ENCODE results near the gene FFAR1.

The FFAR1 gene

GRCh38 chr19:35315883-35316282 is 31.8 kb upstream of the FFAR1 start:
- DNase-seq: no peak

DNA sequence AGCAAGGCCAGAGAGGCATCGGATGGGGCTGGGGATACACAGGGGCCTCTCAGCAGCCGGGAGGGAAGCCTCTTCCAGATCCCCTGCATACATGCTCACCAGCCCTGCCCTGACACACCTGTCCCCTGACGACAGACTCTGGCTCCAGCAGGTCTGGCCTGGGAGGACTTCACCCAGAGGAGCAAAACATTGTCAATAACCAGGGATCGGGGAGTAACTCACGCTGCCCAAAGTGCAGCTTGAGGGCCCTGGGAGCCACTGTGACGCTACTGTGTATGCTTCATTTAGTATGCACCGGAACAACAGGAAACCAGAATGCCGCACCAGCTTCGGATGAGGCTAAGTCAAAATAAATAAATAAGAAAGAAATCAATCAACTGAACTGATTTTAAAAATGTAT is 31.1 kb upstream of the FFAR1 start:
- no peak for DNase-seq

DNA sequence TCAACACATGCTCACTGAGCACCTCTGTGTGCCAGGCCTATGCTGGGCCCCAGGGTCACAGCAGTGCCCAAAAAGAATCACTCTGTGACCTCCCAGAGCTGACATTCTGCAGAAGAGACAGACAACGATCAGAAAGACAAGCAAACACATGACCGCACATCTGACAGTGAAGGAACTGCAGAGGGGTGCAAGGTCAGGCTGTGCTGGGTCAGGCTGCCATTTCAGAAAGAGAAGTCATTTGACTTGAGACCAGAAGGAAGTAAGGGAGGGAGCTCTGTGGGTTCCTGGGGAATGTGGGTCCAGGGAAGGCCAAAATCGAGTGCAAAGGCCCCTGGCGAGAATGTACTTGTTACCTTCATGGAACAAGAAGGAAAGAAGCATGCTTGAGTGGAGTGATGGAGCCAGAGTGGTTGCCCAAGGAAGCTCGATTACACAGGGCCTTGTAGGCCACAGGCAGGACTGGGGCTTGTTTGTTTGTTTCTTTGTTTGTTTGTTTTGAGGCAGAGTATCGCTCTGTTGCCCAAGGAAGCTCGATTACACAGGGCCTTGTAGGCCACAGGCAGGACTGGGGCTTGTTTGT is 30.1 kb upstream of the FFAR1 start:
- no peak for DNase-seq

DNA sequence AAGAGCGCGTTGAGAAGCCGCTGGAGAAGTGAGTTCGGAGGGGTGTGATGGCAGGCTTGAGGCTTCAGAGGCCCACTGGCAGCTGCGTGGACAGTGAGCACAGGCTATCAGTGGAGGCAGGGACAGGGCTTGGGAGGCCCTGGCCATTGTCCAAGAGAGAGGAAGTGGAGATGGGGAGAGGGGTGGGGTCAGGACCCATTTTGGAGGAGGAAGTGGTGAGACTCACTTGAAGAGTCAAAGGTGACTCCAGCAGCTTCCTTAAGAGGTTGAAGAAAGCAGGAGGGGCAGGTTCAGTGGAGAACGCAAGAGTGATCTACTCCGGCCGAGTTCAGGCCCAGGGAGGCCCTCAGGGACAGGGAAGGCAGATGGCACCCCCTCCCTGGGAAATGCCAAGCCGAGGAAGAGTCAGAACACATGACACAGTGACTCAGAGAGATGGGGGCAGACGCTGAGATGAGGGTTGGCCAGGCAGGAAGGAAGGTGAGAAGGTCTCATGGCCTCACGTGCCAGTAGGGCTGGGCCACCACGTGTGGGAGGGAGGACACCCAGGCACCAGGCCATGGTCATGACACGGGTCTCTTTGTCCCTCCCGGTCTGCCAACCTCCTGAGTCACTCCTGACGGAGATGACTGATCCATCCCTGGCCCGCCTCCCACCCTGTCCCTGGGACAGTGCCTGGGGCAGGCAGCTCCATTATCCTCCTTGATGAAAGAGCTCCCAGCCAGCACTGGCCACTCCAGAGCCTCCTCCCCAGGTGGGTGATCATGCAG is 28.8 kb upstream of the FFAR1 start:
- peak; percentile 48 for DNase-seq

DNA sequence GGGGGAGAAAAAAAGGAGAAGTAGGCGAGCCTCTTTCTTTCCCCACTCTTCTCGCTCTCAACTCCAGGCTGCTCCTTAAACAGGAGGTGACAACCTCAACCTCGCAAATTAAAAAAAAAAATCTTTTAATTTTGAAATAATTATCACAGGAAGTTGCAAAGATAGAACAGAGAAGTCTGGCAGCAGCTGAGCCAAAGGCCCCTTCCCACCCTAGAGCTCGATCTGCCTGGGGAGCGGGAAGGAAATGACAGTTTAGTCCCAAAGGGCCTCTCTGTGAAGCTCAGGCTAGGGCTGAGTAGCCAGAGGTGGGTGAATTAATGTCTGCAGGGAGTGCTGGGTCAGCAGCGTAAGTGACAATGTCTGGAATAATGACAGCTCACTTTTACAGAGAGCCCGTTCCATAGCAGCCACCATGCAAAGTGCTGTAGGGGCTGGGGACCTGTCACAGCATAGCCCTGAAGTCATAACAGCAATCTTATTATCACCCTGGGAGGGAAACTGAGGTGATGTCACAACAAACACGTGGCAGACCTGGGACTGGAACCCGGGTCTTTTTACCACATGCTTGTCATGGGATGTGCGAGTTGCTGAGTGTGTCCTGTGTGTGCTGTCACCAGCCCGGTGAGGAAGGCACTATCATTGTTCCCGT is 27.5 kb upstream of the FFAR1 start:
- no peak for DNase-seq

DNA sequence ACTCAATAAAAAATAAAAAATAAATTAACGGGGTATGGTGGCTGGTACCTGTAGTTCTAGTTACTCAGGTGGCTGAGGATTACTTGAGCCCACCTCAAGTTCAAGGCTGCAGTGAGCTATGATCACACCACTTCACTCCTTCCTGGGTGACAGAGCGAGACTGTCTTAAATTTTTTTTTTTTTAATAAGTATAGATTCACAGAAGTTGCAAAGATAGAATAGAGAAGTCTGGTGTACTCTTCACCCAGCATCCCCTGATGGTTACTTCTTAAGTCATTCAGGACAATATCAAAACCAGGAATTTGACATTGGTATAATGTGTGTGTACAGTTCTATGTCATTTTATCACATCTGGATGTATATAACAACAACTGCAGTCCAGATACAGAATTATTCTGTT is 26.4 kb upstream of the FFAR1 start:
- DNase-seq: no peak

DNA sequence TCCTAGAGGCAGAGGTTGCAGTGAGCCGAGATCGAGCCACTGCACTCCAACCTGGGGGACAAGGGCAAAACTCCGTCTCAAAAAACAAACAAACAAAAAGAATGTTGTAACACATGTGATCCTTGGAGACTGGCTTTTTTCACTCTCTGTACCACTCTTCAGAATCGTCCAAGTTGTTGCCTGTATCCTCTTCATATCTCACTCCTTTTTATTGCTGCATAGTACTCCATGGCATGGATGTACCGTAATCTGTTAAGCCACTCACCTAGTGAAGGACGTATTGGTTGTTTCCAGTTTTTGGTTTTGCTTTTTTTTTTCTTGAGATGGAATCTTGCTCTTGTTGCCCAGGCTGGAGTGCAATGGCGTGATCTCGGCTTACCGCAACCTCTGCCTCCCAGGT is 25.7 kb upstream of the FFAR1 start:
- no peak for DNase-seq

GRCh38 chr19:35327642-35328041 is 20.1 kb upstream of the FFAR1 start:
- peak; percentile 49 for DNase-seq

GRCh38 chr19:35328851-35329285 is 18.8 kb upstream of the FFAR1 start, which contains the start of gene CD22:
CD22 (plus strand) TSS chr19:35329187; CDS start chr19:35332041, 2,854 bp downstream.
- peak; percentile 34 for DNase-seq

- no peak for DNase-seq
Observed at GRCh38 chr19:35329323-35329722, 18.4 kb upstream of the FFAR1 start.

GRCh38 chr19:35330475-35330874 is 17.2 kb upstream of the FFAR1 start:
- DNase-seq: peak; percentile 5

- DNase-seq: no peak
Observed at GRCh38 chr19:35331551-35332214, 16.0 kb upstream of the FFAR1 start.

DNA sequence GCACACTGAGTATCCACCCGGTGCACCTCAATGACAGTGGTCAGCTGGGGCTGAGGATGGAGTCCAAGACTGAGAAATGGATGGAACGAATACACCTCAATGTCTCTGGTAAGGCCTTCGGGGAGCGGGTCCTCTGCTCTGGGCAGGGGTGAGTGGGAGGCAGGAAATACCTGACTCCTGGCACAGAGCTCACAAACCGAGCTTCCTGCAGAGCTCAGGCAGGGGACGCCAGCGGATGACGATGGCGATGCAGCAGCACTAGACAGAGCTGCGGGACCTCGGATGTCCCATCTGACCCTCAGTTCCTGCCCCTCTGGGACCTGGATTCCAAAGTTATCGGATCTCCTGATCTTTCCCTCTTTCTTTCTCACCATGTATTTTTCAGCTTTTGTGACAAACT is 14.9 kb upstream of the FFAR1 start:
- no peak for DNase-seq

DNA sequence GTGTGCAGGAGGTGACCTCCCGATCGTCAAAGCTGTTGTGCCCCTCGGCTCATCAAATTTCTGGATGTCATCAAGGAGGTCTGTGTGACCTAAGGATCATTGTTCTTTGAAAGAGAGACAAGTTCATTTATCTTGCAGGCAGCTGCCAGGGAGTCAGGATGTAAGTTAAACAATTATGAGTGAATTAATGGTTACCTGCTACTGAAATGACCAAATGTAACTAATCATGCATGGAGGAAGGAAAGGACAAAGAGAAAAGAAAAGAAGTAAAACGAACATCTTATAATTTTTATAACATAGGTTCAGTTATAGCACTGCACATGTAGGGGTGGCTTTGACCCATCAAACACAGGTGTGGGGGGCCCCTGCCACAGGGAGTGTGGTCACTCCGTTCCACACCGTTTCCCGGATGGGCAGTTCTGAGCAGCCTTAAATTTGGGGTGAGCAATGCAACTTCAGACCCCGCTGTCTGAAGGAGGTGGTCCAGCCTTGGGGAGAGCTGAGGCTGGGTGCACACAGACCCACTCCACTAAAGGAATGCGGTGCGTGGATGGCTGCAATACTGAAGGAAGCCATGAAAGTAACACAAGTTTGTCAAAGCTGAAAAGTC is 13.5 kb upstream of the FFAR1 start:
- DNase-seq: no peak

DNA sequence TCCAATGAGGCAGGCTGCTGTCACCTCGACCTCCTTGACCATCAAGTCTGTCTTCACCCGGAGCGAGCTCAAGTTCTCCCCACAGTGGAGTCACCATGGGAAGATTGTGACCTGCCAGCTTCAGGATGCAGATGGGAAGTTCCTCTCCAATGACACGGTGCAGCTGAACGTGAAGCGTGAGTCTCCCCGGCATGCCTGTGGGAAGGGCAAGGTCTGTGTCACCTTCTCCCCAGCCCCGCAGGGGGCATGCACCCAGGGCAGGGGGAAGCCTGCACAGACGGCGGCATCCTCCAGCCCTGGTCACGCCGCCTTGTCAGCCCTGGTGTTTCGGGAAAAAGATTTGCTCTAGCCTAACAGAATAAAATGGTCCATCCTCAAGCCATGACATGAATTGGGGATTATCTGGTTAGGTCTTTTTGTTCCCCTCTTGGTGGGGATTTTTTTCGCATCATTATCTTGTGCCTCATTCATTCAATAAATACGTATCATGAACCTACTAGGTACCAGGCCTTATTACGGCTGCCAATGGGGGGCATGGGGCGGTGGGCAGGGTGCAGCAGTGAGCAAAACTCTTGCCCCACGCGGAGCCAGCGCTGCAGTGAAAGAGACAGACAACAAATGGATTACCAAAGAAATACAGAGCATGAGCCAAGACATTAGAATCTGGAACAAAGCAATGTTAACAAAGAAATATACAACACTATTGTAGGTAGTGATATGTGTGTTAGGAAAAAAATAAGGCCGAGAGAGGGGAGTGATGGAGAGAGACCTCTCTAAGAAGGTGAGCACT is 11.3 kb upstream of the FFAR1 start:
- DNase-seq: no peak

GRCh38 chr19:35337097-35337983 is 10.4 kb upstream of the FFAR1 start:
- no peak for DNase-seq

DNA sequence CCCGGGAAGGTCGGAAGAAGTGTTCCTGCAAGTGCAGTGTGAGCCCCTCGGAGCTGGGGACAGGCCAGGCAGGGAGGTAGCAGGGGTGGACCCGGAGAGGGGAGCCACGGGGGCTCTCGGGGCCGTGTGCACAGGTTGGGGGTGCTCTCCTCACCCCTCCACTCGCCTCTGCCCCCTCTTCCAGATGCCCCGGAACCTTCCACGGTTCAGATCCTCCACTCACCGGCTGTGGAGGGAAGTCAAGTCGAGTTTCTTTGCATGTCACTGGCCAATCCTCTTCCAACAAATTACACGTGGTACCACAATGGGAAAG is 9.8 kb upstream of the FFAR1 start:
- DNase-seq: no peak

DNA sequence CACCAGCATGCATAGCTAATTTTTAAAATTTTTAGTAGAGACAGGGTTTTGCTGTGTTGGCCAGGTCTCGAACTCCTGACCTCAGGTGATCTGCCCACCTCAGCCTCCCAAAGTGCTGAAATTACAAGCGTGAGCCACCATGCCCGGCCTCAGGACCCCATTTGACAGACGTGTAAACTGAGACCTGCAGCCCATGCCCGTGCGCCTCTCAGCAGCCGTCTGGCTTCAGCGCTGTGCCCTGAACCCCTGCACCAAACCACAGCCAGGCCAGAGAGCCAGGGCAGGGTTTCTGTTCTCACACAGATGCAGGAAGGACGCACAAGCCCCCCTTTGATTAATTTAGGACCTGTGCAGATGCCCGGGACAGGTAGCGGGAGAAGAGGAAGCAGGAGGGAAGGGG is 7.3 kb upstream of the FFAR1 start:
- DNase-seq: no peak

GRCh38 chr19:35341006-35341405 is 6.7 kb upstream of the FFAR1 start:
- no peak for DNase-seq

- no peak for DNase-seq
Observed at GRCh38 chr19:35341565-35342225, 6.0 kb upstream of the FFAR1 start.

GRCh38 chr19:35342430-35342829 is 5.3 kb upstream of the FFAR1 start:
- DNase-seq: no peak

All from OCI-M1 (cell line).